RKO (cell line): ENCODE data around the gene CDC42EP4.
"Not testable (repeated sequence)": the region's sequence is repeated elsewhere in the genome, so short reads cannot be mapped to it uniquely, and the experiment has no call there.

Experiments
- DNase-seq: peaks from one replicate; pipeline ENCODE4 v3.0.0-alpha.2; 2016; ENCODE audit warnings: low spot score

Gene CDC42EP4

GRCh38 chr17:73318836-73319235 is 7.0 kb upstream of the CDC42EP4 start:
- no peak for DNase-seq

GRCh38 chr17:73318427-73318813 is 6.6 kb upstream of the CDC42EP4 start:
- no peak for DNase-seq

GRCh38 chr17:73317513-73318426 is 6.0 kb upstream of the CDC42EP4 start:
- no peak for DNase-seq

- DNase-seq = no peak
Observed at GRCh38 chr17:73316919-73317505, 5.2 kb upstream of the CDC42EP4 start.

GRCh38 chr17:73315471-73315870 is 3.7 kb upstream of the CDC42EP4 start:
- no peak for DNase-seq

GRCh38 chr17:73313526-73314127 is 1.8 kb upstream of the CDC42EP4 start:
- DNase-seq = no peak

GRCh38 chr17:73312887-73313286 is 1.1 kb upstream of the CDC42EP4 start:
- not testable (repeated sequence) for DNase-seq

GRCh38 chr17:73311428-73311780 is 397 bp downstream of the CDC42EP4 start:
- DNase-seq = no peak

- peak; percentile 69 for DNase-seq
Observed at GRCh38 chr17:73309727-73310596, 1.8 kb downstream of the CDC42EP4 start.

GRCh38 chr17:73308959-73309358 is 2.8 kb downstream of the CDC42EP4 start:
- DNase-seq = not testable (repeated sequence)

GRCh38 chr17:73308017-73308823 is 3.6 kb downstream of the CDC42EP4 start:
- DNase-seq = no peak

- no peak for DNase-seq
Observed at GRCh38 chr17:73307130-73307529, 4.7 kb downstream of the CDC42EP4 start.

- no peak for DNase-seq
Observed at GRCh38 chr17:73305845-73306836, 5.7 kb downstream of the CDC42EP4 start.

- no peak for DNase-seq
Observed at GRCh38 chr17:73304971-73305812, 6.6 kb downstream of the CDC42EP4 start.

GRCh38 chr17:73304438-73304837 is 7.4 kb downstream of the CDC42EP4 start:
- DNase-seq = no peak

- DNase-seq = no peak
Observed at GRCh38 chr17:73302189-73302588, 9.6 kb downstream of the CDC42EP4 start.

- DNase-seq = no peak
Observed at GRCh38 chr17:73301369-73301768, 10.4 kb downstream of the CDC42EP4 start.

- DNase-seq = no peak
Observed at GRCh38 chr17:73300392-73300791, 11.4 kb downstream of the CDC42EP4 start.
